Measurements from ENCODE around the gene TMEM154.

TMEM154 gene

DNA sequence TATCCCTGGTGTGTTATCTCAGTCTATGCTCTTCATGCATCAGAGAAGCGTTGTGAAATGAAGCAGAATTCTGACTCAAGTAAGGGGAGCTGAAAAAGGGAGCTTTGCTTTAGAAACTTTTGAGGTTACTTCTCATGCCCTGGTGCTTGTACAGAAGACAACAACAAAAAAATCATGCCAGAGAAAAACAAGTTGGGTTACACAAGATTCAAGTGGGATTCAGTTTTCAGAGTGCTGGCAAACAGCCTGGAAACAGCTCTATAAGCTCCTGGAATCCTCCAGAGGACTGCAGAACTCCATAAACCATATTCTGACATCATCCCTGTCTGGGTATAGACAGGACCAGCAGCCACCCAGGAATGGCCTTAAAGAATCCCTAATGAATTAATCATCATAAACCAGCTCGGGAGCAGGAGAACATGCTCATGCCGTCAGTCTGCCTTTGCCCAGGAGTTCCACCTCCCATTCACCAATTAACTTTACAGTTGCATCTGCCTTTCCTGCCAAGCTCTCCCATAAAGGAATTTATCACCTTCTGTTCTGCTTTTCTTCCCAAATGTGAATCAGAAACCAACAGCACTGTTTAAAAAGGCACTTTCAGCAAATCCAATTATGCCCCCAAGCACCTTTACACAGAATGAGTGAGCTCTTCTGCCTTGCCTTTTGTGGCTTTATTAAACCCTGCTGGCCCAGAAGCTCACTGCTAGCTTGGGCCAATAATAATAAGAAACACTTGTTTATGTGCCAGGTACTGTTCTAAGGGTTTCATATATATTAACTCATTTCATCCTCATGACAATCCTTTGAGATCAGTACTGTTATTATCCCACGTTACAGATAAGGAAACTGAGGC is 89.4 kb downstream of the TMEM154 start (continued):
- TF ChIP-seq ZNF585B (tag by site-specific recombination; IDR thresholded peaks at IDR 0.05): no peak
- peak; percentile 69 for TF ChIP-seq BCL11A (tag by site-specific recombination; IDR thresholded peaks at IDR 0.05; ENCODE audit: low read depth)
- TF ChIP-seq ZNF202 (tag by site-specific recombination; IDR thresholded peaks at IDR 0.05; ENCODE audit: borderline replicate concordance): no peak
- no peak for TF ChIP-seq ZNF664 (tag by site-specific recombination; IDR thresholded peaks at IDR 0.05)
- no peak for TF ChIP-seq ZNF394 (tag by site-specific recombination; IDR thresholded peaks at IDR 0.05; ENCODE audit: borderline replicate concordance)
- TF ChIP-seq, protein P1, sequence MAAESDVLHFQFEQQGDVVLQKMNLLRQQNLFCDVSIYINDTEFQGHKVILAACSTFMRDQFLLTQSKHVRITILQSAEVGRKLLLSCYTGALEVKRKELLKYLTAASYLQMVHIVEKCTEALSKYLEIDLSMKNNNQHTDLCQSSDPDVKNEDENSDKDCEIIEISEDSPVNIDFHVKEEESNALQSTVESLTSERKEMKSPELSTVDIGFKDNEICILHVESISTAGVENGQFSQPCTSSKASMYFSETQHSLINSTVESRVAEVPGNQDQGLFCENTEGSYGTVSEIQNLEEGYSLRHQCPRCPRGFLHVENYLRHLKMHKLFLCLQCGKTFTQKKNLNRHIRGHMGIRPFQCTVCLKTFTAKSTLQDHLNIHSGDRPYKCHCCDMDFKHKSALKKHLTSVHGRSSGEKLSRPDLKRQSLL (tag by site-specific recombination; IDR thresholded peaks at IDR 0.05): peak; percentile 99
- no peak for TF ChIP-seq ZNF169 (tag by site-specific recombination; IDR thresholded peaks at IDR 0.05)
- TF ChIP-seq ZNF10 (tag by site-specific recombination; IDR thresholded peaks at IDR 0.05): no peak
- no peak for TF ChIP-seq ZNF514 (tag by site-specific recombination; IDR thresholded peaks at IDR 0.05)
- peak; percentile 71; the same call in 1 of the 2 replicates for TF ChIP-seq ZNF660 (tag by site-specific recombination; IDR thresholded peaks at IDR 0.05)
- TF ChIP-seq ZFP69B (tag by site-specific recombination; IDR thresholded peaks at IDR 0.05): no peak
- TF ChIP-seq, protein P2, sequence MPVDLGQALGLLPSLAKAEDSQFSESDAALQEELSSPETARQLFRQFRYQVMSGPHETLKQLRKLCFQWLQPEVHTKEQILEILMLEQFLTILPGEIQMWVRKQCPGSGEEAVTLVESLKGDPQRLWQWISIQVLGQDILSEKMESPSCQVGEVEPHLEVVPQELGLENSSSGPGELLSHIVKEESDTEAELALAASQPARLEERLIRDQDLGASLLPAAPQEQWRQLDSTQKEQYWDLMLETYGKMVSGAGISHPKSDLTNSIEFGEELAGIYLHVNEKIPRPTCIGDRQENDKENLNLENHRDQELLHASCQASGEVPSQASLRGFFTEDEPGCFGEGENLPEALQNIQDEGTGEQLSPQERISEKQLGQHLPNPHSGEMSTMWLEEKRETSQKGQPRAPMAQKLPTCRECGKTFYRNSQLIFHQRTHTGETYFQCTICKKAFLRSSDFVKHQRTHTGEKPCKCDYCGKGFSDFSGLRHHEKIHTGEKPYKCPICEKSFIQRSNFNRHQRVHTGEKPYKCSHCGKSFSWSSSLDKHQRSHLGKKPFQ (tag by site-specific recombination; IDR thresholded peaks at IDR 0.05): no peak
- TF ChIP-seq ZSCAN30 (tag by site-specific recombination; IDR thresholded peaks at IDR 0.05): peak; percentile 100
- TF ChIP-seq ZNF830 (tag by site-specific recombination; IDR thresholded peaks at IDR 0.05; ENCODE audit: low read depth): no peak
- no peak for TF ChIP-seq ZNF433 (tag by site-specific recombination; IDR thresholded peaks at IDR 0.05; ENCODE audit: low read depth)
- TF ChIP-seq HOXA7 (CRISPR knock-in tag; IDR thresholded peaks at IDR 0.05; ENCODE audit: borderline replicate concordance): no peak
- TF ChIP-seq, protein P3, sequence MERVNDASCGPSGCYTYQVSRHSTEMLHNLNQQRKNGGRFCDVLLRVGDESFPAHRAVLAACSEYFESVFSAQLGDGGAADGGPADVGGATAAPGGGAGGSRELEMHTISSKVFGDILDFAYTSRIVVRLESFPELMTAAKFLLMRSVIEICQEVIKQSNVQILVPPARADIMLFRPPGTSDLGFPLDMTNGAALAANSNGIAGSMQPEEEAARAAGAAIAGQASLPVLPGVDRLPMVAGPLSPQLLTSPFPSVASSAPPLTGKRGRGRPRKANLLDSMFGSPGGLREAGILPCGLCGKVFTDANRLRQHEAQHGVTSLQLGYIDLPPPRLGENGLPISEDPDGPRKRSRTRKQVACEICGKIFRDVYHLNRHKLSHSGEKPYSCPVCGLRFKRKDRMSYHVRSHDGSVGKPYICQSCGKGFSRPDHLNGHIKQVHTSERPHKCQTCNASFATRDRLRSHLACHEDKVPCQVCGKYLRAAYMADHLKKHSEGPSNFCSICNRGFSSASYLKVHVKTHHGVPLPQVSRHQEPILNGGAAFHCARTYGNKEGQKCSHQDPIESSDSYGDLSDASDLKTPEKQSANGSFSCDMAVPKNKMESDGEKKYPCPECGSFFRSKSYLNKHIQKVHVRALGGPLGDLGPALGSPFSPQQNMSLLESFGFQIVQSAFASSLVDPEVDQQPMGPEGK (tag by site-specific recombination; IDR thresholded peaks at IDR 0.05): no peak
- TF ChIP-seq ZNF138 (tag by site-specific recombination; IDR thresholded peaks at IDR 0.05; ENCODE audit: borderline replicate concordance): no peak
- peak; percentile 84 for TF ChIP-seq ZBTB17 (tag by site-specific recombination; IDR thresholded peaks at IDR 0.05)
- TF ChIP-seq ZNF404 (tag by site-specific recombination; IDR thresholded peaks at IDR 0.05): no peak
- TF ChIP-seq ZBTB8A (tag by site-specific recombination; IDR thresholded peaks at IDR 0.05): peak; percentile 12; the same call in 1 of the 2 replicates
- TF ChIP-seq, protein P4, sequence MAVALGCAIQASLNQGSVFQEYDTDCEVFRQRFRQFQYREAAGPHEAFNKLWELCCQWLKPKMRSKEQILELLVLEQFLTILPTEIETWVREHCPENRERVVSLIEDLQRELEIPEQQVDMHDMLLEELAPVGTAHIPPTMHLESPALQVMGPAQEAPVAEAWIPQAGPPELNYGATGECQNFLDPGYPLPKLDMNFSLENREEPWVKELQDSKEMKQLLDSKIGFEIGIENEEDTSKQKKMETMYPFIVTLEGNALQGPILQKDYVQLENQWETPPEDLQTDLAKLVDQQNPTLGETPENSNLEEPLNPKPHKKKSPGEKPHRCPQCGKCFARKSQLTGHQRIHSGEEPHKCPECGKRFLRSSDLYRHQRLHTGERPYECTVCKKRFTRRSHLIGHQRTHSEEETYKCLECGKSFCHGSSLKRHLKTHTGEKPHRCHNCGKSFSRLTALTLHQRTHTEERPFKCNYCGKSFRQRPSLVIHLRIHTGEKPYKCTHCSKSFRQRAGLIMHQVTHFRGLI (tag by site-specific recombination; IDR thresholded peaks at IDR 0.05): 0 out of 2 replicates have a peak, but pooled peaks have one; percentile 15
- TF ChIP-seq ZFP3 (tag by site-specific recombination; IDR thresholded peaks at IDR 0.05; ENCODE audit: low read depth): no peak
- no peak for TF ChIP-seq ZBTB7A (tag by site-specific recombination; IDR thresholded peaks at IDR 0.05; ENCODE audit: low read depth)
- no peak for TF ChIP-seq ZNF239 (tag by site-specific recombination; IDR thresholded peaks at IDR 0.05)
- TF ChIP-seq ZNF292 (tag by site-specific recombination; IDR thresholded peaks at IDR 0.05; ENCODE audit: borderline replicate concordance, low read depth): no peak
- TF ChIP-seq, protein P5, sequence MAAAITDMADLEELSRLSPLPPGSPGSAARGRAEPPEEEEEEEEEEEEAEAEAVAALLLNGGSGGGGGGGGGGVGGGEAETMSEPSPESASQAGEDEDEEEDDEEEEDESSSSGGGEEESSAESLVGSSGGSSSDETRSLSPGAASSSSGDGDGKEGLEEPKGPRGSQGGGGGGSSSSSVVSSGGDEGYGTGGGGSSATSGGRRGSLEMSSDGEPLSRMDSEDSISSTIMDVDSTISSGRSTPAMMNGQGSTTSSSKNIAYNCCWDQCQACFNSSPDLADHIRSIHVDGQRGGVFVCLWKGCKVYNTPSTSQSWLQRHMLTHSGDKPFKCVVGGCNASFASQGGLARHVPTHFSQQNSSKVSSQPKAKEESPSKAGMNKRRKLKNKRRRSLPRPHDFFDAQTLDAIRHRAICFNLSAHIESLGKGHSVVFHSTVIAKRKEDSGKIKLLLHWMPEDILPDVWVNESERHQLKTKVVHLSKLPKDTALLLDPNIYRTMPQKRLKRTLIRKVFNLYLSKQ (tag by site-specific recombination; IDR thresholded peaks at IDR 0.05; ENCODE audit: borderline replicate concordance): no peak
- no peak for TF ChIP-seq ZNF112 (tag by site-specific recombination; IDR thresholded peaks at IDR 0.05)
- no peak for TF ChIP-seq ZNF561 (tag by site-specific recombination; IDR thresholded peaks at IDR 0.05; ENCODE audit: borderline replicate concordance)
- TF ChIP-seq, protein P6, sequence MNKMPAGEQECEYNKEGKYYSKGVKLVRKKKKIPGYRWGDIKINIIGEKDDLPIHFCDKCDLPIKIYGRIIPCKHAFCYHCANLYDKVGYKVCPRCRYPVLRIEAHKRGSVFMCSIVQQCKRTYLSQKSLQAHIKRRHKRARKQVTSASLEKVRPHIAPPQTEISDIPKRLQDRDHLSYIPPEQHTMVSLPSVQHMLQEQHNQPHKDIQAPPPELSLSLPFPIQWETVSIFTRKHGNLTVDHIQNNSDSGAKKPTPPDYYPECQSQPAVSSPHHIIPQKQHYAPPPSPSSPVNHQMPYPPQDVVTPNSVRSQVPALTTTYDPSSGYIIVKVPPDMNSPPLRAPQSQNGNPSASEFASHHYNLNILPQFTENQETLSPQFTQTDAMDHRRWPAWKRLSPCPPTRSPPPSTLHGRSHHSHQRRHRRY (tag by site-specific recombination; IDR thresholded peaks at IDR 0.05): no peak
